GM18526 (cell line): ENCODE results near the gene SLC30A2.

ENCODE experiments used
- POLR2A ChIP-seq: IDR thresholded peaks from 3 replicates; pipeline ENCODE4 v1.6.1; 2011; ENCODE audit not compliant: insufficient read length; ENCODE audit errors: extremely low read depth

The SLC30A2 gene

DNA sequence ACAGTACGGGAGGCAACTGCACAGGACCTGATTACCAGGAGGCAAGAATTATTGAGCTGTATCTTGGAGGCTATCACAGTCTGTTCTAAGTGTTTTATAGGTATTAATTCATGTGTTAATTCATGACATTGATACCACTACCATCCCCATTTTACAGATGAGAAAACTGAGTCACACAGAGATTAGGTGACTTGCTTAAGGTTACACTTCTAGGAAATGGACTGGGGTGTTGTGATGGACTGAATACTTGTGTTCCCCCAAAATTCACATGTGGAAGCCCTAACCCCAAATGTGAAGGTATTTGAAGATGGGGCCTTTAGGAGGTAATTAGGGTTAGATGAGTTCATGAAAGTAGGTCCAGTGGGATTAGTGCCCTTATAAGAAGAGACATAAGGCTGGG lies 31.6 kb upstream of the SLC30A2 start:
- TF ChIP-seq POLR2A = no peak

DNA sequence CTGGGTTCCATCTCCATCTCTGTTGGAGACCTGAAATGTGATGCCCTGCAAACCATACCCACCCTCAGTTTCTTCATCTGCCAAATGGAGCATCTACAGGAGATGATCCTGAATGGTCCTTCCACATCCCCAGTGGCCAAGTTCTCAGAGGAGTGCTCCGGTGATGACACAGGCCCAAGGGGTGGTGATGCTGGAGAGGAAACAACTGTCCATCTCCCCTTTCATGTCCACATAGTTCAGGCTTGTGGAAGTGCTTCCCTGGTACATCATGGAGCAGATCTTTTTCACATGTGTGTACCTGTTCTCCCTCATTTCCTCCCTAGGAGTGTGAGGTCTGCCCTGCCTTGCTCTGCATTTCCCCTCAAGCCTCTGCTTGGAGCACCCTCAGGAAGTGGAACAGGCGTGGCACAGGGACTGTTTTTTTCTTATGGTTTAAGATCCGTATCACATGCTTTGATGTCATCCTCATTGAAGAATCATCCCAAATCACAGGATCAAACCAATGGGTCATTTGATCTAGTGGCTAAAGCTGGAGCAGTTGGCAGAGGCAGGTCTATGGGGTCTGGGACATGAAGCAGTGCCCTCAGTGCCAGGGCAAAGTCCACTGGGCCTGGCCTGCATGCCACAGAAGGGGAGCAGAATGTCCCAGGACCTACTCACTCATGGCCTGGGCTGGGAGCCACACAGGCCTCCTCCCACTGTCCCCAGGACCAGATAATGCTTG lies 29.7 kb upstream of the SLC30A2 start:
- TF ChIP-seq POLR2A = no peak

DNA sequence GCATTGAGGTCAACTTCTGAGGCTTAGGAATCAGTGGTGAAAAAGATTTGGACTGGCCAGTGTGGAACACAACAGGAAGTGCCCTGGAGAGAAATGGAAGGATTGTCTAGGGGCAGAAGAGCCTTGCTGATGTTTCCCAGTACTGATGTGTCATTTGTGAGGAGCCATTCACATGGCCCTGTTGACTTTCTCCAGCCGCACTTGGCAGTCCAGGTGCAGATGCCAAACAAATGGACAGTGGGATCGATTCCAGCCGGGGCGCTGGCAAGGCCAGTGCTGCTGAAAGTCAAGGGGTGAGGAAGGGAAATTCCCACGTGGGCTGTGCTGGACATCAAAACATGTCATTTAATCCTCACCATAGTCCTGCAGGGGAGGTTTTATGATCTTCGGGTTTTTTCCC lies 26.4 kb upstream of the SLC30A2 start:
- TF ChIP-seq POLR2A = no peak

DNA sequence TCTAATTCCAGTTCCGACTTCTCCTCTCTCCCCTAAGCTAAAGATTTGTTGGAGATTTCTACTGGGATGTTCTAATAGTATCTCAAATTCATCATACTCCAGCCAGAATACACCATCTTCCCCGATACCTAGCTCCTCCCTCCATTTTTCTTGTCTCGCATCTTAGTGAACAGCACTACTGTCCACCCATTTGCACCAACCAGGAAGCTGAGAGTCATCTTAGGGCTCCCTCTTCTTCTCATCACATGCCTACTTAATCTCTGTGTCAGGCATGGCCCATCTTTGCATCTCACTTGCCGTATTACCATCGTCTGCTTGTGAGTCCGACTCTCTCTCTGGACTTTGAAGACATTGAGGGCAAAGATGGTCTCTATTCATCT lies 25.0 kb upstream of the SLC30A2 start:
- no peak for TF ChIP-seq POLR2A

DNA sequence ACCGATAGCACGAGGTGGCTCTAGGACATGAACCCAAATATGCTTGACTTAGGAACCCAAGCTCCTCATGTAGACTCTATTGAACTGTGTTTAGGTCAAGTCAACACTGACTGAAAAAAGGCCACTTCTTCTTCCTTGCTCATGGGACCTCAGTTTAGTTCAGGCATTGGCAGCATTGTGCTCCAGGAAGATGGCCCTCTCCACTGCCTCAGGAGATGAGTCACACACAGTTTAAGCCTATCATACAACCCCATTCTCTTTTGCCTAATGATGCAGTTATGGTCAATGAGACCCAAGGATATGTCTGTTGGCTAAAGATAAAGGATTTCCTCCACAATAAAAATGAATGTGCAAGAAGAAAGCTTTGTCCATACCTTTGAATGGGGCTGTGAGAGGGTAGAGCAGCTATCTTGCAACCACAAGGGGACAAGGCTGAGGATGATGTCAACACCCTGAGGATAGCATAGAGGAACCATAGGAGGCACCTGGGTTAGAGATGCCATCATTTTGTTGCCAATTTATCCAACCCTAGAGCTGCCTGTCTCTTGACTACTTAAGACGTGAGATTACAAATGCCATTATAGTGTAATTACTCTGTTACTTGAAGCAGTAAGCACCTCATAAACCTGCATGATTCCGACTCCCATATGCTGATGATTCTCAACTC lies 24.5 kb upstream of the SLC30A2 start:
- no peak for TF ChIP-seq POLR2A

DNA sequence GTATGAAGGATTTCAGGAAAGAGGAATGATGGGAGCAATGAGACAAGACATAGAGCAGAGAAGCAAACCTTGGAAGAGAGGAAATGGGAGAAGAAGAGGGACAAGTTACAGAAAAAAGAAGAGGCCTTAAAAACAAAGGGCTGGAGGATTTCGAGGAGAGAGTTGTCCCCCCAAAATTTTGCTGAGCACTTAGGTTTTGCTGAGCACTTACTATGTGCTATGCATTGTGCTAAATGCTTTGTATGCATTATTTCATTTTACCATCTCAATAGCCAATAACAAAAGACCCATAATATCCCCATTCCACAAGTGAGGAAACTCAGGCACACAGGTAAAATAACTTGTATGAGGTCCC lies 24.0 kb upstream of the SLC30A2 start:
- TF ChIP-seq POLR2A = no peak

DNA sequence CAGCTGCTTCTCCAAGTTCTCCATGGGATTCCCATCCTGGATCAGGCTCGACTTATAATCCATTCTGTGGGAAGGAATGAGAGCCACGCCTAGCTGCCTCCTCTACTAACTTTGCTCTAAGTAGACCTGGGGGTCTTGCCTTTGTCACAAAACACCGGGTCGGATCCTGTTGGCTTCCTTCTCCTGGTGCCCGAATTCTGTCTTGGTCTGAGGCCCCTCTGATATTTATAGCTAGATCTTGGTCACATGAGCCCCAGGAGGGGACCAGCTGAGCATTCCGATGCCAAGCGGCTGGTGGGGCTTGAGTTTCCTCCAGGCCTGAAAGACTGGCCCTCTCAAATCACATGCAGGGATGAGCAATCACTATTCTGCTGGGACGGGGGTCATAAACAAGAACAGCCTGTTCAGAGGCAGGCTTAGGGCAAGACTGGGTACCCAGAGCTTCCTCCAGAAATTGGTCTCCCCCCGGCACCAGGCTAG lies 21.6 kb upstream of the SLC30A2 start, which contains the start of gene TRIM63:
Gene TRIM63, minus strand, starts transcription at position 199 of the 480 bp plus-strand sequence. Its CDS starts 136 bp downstream, at position 63.
- no peak for TF ChIP-seq POLR2A

DNA sequence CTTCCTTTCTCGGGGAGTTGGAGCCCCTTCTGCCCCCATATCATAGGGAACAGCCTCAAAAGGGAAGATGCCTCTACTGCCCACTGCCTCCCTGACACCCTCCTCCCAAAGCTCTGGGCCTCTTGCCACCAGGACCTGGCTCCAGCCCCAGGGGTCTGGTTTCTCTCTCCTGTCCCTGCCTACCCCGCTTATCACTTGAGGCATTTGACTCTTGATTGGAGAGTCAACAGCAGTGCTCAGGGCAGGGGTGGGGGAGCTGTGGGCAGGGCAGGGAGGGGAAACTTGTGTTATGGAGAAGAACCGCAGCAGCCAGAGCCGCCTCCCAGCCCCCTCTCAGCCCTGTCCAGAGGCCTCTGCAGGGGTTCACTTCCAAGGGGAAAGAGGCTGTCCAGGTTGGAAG lies 20.9 kb upstream of the SLC30A2 start:
- TF ChIP-seq POLR2A = no peak

DNA sequence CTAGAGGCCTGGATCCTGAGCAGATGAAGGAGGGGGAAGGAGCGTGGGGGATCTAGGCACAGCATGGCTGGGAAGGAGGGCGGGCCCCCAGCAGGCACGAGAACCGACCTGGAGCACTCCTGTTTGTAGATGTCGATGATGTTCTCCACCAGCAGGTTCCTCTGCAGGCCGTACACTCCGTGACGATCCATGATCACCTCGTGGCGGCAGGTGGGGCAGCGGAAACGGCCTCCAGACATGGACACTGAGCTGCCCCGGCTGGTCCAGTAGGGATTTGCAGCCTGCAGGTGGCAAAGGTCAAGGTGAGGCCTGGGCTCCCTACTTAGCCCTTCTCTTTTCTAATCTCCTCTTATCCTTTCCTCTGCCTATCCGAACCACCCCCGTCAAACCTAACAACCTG lies 20.2 kb upstream of the SLC30A2 start:
- TF ChIP-seq POLR2A = no peak

DNA sequence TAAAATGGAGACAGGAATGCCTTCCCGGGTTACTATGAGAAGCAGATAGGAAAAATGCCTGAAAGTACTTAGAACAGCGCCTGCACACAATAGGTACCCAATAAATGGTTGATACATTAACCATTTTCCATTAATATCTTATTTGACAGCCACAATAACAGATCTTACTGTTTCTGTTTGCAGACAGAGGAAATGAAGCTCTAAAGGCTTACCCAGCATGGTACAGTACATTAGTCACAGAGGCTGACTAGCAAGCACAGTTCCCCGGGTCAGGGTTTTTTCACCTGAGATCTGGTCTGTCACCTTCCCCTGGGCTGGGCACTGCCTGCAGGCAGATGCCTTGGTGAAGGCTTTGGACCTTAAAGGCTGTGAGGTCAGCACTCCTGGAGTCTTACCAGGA lies 18.6 kb upstream of the SLC30A2 start:
- no peak for TF ChIP-seq POLR2A

DNA sequence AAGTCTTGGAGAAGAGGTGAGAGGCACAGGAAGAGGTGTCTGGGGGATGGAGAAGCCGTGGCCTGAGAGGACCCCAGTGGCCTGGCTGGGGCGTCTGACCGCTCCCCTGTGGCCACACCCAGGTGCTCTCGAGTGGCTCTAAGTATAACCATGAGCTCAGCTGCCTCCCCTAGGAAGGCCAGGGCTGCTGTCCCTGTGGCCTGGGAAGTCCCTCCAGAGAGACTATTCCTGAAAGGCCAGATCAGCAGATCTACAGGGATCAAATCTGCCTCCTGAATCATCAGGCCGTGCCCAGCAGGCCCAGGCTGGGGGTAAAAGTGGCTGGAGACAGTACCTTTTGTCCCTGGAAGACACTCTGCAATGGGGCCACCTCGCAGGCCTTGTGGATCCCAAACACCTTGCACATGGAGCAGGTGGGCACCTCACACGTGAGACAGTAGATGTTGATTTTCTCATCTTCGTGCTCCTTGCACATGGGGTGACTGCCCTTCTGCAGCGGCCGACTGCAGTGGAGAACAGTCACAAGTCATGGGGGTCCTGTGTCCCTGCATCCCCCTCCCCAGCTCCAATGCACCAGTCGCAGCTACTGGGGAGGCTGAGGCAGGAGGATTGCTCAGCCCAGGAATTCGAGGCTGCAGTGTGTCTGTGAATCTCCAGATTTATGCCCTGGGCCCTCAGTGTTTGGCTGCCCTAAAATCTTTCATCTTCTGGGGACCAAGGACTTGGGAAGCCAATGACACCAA lies 15.1 kb upstream of the SLC30A2 start:
- TF ChIP-seq POLR2A = no peak

DNA sequence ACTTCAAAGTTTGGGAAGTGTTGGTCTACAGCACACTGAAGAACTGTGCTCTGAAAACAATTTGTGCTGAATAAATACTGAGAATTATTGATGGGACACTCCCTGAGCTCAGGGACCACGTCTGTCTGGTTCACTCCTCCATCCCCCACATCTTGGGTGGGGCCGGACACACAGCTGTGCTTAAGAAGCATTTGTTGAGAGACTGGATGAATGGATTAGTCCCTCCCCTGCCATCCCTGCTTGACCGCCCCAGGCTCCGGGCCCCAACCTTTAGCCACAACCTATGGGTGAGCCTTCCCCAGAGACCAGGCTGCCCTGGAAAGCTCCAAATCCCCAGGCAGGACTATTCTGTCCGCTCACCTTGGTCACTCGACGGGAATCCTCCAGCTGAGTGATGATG lies 14.0 kb upstream of the SLC30A2 start:
- TF ChIP-seq POLR2A = no peak

DNA sequence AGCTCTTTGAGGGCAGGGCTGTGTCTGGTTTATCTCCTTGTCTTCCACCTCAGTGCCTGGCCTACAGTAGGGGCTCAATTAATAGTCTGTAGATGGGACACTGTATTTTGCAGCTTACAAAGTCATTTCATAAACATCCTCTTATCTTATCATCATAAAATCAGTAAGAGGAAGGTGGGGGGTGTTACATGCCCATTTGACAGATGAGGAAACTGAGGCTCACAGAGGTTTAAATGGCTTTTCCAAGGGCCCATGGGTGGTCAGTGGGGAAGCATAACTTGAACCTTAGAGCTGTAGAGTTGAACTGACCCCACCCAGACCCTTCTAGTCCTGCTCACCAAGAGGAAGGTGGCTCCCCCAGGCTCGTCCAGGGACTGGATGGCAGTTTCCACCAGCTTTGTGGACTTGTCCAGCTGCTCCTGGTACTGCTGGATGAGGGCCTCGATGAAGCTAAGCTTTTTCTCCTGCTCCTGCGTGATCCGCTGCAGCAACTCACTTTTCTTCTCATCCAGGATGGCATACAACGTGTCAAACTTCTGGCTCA lies 12.2 kb upstream of the SLC30A2 start:
- TF ChIP-seq POLR2A = no peak

DNA sequence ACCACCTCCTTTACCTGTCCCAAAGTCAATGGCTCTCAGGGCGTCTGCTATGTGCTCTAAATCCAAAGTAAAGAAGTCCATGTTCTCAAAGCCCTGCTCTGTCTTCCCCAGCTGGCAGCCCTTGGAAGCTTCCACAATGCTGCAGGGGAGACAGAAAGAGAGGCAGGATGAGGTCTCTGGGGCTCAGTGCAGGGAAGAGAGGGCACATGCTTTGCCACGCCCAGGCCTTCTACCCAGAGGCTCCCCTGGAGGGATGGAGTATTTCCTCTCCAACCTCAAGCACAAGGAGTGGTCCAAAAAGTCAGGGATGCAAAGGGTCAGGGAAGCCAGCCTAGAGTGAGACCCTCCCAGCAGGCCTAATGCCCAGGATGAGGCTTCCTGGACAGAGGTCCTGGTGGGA lies 11.3 kb upstream of the SLC30A2 start:
- TF ChIP-seq POLR2A = no peak

DNA sequence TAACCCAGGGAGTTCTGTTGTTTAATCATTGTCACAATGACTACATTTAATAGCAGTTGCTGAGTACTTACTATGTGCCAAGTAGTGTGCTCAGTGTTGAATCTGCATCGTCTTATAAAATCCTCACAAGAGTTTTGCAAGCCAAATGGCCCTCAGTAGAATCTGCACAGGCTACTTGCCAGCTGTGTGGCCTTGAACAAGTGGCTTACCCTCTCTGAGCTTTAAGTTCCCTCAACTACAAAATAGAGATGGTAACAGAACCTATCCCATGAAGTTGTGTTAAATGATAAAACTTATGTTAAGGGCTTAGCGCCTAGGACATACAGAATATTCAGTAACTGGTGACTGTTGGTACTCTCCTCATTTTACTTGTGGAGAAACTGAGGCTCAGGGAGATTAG lies 9.1 kb upstream of the SLC30A2 start:
- TF ChIP-seq POLR2A = no peak
